GM12801 (cell line): ENCODE results near the gene TCP11L1.

Source experiments
- CTCF ChIP-seq: IDR thresholded peaks from one replicate; pipeline ENCODE4 v1.5.1; 2011; ENCODE audit warnings: control low read depth; ENCODE audit not compliant: insufficient read length; ENCODE audit errors: extremely low read depth

Gene TCP11L1

GRCh38 chr11:33035011-33035410 is 4.4 kb upstream of the TCP11L1 start:
- TF ChIP-seq CTCF: no peak

DNA sequence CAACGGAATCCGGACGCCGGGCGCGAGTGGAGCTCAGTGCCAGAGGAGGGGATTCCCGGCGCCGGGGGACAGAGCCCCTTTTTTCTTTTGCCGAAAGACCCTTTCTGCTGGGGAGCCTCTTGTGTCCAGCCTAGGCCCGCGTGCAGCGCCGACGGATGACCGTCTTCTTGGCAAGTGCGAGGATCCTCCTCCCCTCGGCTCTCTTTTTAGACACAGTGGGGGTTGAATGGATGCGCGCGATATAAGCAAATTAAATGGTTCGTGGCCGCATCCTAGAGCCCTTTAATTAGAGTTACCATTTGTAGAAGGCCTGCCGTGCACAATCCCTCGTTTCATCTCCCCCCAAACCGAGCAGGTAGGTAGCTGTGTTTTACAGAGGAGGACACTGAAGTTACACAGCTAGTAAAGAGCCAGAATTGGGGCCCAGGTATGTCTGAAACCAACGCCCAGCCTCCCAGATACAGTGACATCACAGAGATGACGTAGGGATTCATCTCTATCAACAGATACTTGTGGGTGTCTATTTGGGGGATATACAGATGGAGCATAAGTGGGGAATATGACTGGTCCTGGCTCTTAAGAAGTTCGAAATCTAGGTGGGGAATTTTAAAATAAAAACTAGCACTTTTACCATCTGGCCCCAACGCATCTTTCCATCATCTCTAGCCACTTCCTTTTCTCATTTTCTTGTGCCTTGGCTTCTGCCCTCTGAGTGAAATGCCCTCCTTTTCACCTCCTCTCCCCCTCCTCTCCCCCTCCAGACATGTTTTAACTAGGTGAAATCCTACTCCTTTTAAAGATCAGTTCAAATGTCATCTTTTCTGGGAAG is 875 bp downstream of the TCP11L1 start:
- TF ChIP-seq CTCF: no peak

GRCh38 chr11:33040862-33041453 is 1.6 kb downstream of the TCP11L1 start:
- TF ChIP-seq CTCF: no peak

GRCh38 chr11:33043221-33043830 is 4.0 kb downstream of the TCP11L1 start:
- TF ChIP-seq CTCF: no peak

DNA sequence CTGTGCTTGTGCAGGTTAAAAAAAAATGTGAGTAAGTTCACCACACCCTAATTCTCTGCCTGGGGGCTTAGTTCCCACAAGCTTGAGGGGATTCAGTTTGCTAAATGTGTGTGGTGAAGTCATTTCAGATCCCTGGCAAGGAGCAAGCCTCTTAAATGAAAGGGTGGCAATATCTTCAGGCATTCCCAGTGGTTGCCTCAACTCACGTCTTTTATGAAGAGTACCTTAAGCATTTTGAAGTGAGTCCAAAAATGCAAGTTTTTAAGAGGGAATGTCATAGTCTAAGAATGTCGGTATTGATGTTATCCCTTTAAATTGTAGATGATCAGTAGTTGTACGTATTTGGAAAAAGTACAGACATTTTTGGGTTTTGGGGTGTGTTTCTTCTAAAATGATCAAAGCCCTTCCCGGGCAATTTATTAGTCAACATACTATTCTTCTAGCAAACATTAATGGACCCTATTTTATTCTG is 4.9 kb downstream of the TCP11L1 start:
- TF ChIP-seq CTCF: no peak

GRCh38 chr11:33045551-33046255 is 6.3 kb downstream of the TCP11L1 start:
- no peak for TF ChIP-seq CTCF

DNA sequence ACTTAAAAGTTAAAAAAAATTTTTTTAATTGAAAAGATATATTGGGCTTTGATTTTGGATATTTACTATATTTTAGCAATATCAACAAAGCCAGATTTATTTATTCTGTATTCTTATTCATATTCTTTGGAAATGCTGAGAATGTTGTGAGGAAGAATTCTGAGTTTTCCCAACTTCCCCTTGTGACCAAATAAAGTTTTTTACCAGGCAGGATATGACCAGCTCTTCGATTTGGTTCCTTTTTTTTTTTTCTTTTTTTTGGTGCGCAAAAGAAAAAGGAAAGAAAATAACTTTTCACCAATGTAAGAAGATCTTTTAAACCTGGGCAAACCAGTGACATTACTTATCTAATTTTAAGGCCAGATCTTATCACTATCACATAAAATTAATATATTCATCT is 12.9 kb downstream of the TCP11L1 start:
- no peak for TF ChIP-seq CTCF
